CD4-positive, alpha-beta T cell treated with Interleukin-10 for 1 hour (primary cell): ENCODE results near the gene BCL11A.

Source experiments
- DNase-seq: peaks from one replicate; pipeline ENCODE4 v3.0.0-alpha.2; 2020

Gene BCL11A

DNA sequence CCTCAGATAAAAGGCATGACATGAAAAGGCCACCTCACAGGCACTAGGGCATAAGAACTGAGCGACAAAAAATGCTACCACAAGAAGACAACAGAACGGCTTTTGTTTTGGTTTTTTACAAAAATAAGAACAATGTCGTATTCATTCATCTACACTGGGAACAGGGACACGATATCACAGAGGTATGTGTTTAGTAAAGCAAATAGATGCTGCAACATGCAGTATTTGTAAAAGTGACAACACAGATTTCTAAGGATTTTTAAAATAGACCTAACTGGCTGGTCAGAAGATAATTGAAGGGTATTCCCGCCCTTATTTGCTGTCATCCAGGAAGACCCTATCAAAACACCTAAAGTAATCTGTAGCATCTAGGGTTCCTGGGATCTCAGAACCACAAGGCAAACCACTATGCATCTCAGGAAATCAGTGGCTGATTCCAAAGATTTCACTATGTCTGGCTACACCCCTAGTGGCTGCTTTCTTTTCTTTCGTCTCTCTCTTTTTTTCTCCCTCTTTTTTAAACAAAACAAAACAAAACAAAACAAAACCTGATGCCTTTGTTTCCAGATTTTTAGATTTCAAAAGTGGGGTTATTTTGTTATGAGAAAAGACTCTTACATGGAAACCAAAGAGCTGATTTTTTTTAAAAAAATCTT, 97.2 kb downstream of the BCL11A start:
- no peak for DNase-seq

- DNase-seq = no peak
Observed at GRCh38 chr2:60453872-60454271, 99.6 kb downstream of the BCL11A start.

DNA sequence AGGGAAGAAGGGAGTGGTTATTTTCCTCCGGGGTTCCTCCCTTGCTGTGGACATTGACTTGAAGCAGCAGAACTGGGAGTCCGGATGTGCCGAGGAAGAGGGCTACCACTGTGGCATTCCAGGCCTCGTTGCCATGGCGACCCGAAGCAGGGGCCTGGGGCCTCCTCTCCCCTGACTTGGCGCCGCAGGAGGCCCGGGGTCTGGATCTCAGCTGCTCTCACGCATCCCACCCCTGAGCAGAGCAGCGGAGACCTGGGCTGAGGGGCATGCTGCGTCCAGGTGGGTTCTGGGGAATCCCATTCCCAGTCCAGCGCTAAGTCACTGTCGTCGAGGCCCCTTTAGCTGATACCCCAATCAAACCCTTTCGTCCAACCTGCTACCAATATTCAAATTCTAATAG, 100.2 kb downstream of the BCL11A start:
- no peak for DNase-seq

DNA sequence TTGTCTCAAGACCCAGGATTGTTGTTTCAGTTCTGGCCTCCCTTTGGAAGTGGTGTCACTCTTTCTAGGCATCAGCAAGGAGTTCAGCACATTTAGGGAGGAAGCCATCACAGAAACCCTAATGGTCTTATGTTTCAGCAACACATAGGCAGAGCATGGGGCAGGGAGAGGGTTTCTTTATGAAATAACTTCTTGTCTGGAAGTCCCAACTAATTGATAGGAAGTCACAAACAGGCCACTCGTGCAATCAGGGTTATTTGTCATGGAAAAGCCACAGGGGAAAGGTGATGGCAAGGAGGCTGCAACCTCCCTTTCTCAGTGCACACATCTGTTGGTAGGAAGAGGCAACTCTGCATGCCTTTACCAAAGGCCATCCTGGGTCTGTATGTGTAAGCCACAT, 103.0 kb downstream of the BCL11A start:
- no peak for DNase-seq

GRCh38 chr2:60447943-60448342, 105.5 kb downstream of the BCL11A start:
- DNase-seq = no peak

- no peak for DNase-seq
Observed at GRCh38 chr2:60446413-60447267, 106.8 kb downstream of the BCL11A start.

- DNase-seq = no peak
Observed at GRCh38 chr2:60445684-60446179, 107.7 kb downstream of the BCL11A start.

DNA sequence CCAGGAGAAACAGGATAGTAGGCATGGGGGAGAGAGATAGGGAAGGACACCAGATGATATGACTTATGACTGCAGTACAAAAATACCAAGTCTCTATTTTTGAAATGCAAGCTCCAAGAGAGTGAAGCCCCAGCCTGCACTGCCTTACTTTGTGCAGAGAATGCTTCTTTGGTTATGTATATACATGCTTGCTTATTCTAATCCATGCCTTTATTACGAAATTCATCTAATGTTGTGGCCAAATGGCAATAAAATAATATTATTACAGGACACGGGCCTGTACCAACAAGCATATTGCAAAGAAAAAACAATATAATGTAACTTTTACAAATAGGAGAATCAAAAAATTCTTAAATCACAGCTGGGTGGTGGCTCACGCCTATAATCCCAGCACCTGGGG, 110.8 kb downstream of the BCL11A start:
- no peak for DNase-seq

GRCh38 chr2:60441800-60442199, 111.7 kb downstream of the BCL11A start:
- DNase-seq = no peak

DNA sequence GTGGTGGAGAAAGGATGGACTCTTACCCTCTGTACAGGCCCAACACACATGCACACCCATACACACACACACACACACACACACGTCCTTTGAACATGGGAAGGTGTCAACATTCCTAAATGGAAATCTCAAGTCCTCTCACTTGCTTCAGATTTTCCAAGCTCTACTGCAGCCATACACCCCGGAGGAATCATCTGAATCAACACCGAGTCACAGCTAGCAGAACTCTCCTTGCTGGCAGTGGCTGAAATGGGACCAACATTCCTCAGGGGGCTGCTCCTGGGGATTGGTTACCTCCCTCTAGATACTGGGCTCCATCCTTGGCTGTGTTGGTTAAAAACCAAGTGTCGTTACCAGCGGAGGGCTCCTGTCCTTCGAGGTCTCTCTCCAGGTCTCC, 112.7 kb downstream of the BCL11A start:
- no peak for DNase-seq

- DNase-seq = no peak
Observed at GRCh38 chr2:60440079-60440766, 113.2 kb downstream of the BCL11A start.

DNA sequence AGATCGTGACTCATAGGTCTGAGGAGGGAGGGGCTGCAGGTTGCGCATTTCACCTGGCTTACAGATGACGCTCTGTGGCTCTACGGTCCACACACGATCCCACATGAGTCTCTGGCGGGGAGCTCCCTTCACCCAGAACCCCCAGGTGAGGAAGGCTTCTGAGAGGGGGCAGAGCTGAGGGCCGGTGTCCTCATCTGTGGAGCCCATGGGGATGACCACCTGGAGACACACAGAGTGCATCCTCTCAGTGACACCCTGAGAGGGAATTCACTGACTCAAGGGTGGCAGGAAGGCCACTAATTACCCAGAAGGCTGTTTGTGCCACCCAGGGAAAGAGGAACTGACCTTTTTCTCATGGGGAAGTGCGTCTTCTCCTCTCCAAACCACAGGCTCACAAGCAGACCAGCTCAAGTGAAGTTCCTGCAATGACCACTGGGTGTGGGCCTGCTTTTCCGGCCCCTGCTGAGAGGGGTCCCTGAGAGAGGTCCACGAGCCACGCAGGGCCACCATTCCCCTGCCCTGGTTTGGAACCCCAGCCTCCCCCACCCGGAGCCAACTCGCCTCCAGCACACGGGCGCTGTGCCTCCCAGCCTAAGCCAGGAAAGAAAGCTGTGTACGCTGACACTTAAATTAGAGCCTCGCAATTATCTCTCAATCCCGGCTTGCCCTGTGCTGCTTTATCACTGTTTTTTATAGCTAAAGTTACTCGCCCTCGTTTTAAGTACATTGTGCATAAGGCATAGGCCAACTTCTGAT, 114.1 kb downstream of the BCL11A start:
- DNase-seq = peak; percentile 22

GRCh38 chr2:60438653-60439052, 114.8 kb downstream of the BCL11A start:
- no peak for DNase-seq

- no peak for DNase-seq
Observed at GRCh38 chr2:60438131-60438530, 115.3 kb downstream of the BCL11A start.

DNA sequence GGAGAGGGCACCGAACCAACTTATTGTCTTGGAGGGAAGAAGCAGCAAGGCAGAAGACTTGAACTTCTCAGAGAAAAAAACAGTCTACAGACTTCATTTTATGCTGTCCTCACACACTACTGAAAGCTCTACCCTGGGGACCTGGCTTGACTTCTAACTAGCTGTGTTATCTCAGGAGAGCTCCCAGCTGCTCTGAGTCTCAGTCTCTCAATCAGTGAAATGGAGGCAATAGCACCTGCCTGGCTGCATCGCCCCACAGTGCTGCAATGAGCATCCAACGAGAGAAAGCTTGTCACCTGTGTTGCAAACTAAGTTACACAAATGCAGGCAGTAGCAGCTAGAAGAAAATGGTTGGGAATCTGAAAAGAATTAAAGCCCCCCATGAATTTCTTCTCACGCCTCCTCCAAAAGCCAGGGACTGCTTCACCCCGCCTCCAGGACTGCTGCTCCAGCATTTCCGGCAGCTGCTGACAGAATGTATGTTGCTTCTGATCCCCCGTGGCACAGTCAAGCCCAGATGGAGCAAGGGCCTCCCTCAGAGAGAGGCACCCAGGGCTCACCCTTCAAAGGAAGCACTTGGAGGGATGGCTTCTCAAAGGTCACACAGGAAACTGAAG, 116.3 kb downstream of the BCL11A start:
- DNase-seq = no peak

DNA sequence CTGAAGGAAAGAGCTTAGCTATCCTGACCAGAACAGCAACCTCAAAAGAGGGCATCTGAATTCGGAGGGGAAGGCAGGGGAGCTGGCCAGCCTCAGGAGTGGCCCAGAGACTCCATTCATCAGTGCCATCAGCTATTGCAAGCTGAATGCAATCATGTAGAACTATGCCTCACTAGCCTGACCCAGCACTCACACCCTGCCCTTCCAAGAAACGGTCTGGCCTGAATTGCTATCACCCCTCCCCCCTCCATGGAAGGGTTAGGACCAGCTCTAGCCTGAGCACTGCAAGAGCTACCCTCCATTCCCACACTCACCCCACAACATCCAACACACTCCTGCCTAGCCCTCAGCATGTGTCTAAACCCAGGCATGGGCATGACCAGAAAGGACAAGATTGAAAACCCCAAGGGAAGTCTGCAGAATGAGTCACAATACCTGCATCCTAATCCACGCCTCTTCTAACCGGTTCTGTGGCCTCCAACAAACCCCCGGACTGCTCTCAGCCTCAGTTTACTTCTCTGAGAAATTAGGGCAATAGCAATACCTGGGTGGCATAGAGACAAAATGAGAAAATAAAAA, 120.3 kb downstream of the BCL11A start:
- DNase-seq = no peak

DNA sequence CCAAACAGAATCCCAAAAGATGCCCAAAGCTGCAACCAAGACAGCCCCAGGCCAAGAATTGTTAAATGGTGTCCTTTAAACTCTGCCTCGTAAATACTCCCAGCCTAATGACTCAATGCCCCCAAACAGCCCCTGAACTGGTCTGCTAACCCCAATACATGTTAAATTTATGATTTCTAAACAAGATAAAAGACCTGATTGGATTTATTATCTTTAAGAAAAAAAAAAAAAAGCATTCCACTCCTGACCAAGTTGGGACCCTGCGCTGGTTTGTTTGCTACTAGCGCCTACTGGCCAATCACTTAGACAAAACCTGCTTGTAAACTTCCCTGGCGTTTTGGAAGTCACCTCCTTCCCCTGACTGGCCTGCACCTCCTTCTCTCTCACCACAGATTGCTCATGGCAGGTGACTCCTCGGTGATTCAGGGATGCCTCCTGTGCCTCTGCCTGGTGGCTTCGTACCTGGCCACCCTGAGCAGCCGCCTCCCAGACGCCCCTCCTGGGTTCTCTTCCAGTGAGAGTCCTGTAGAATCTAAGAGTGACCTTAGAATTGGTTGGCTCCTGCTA, 121.3 kb downstream of the BCL11A start:
- DNase-seq = no peak

GRCh38 chr2:60429681-60430080, 123.8 kb downstream of the BCL11A start:
- DNase-seq = no peak

DNA sequence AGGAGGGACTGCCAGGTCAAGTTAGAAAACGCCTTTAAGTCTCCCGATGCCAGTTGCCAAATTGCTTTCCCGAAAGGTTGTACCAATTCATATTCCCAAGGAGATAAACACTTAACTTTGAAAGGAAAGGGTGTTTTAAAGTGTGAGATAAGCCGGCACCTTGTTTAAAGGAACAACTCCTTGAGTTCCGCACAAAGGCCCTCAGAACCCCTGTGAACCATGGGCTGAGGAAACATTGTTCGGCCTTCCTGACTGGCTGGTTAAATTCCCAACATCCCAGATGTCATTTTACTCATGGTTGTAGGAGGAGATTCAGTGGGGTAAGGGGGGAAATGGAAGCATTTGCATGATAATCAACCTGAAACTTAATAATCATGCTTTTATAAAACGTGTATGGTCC, 126.6 kb downstream of the BCL11A start:
- DNase-seq = no peak

- DNase-seq = no peak
Observed at GRCh38 chr2:60426341-60426740, 127.1 kb downstream of the BCL11A start.

DNA sequence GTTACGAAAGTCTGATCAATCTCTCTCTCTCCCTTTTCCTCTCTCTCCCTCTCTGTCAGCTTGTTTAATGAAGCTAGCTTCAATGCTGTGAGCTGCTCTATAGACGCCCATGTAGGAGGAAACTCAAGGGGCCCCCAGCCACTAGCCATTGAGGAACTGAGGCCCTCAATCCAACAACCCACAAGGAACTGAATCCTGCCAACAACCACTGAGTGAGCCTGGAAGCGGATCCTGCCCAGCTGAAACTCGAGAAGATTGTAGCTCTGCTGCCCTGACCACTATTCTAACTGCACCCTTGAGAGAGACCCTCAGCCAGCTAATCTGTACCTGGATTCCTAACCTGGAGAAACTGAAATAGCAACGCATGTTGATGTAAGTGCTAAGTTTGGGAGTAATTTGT, 129.2 kb downstream of the BCL11A start:
- DNase-seq = no peak

DNA sequence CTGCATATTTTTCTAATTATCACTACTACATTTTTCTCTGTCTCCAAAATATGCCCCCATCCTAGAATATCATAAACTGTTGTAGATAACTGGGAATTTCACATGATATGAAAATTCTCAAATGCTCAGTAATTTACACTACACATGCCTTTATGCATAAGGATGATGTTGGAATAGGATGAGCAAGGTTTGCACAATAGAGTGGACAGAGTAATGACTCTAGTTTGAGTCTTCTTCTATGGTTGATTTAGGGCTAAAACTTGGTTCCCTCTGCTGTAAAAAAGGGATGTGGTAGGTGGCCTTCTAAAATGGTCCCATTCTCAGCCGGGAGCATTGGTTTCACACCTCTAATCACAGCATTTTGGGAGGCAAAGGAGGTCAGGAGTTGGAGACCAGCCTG, 129.9 kb downstream of the BCL11A start:
- DNase-seq = no peak
